ENCODE data around the gene RLF.
"Not testable (repeated sequence)": the region's sequence is repeated elsewhere in the genome, so short reads cannot be mapped to it uniquely, and the experiment has no call there.

The RLF gene

DNA sequence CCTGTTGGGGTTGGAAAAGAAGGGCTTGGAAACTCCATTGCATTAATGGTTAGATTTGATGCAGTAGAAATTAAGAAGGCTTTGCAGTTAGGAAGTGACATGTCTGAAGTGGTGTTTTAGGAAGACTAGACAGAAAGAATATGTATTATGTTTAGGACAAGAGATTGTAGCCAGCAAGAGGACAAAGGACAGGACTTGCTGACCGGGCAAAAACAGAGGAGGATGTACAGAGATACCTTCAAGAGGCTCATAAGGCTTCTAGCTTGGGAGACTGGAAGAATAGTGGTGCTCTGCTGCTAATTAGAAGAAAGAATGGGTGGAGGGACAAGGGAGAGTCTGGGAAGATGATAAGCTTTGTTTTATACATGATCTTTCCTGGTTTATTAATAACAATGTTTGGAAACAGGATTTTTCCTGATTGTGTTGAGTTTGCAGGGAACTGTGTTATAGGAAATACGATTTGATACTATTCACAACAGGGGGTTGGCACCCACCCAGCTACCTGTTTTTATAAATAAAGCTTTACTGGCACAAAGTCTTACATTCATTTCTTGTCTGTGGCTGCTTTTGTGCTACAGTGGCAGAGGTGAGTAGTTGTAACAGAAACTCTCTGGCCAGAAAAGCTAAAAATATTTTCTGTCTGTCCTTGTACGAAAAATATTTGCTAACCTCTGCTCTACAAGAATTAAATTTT, 49.5 kb downstream of the RLF start:
- POLR2A ChIA-PET (ENCODE audit: low non-redundant PET): no interaction called here
- CTCF ChIA-PET: interaction anchor here (0.6 kb wide), 1 partner anchor 50 kb away, joined by 3 read pairs; no protein-coding TSS in a partner anchor
- TF ChIP-seq, protein P1, sequence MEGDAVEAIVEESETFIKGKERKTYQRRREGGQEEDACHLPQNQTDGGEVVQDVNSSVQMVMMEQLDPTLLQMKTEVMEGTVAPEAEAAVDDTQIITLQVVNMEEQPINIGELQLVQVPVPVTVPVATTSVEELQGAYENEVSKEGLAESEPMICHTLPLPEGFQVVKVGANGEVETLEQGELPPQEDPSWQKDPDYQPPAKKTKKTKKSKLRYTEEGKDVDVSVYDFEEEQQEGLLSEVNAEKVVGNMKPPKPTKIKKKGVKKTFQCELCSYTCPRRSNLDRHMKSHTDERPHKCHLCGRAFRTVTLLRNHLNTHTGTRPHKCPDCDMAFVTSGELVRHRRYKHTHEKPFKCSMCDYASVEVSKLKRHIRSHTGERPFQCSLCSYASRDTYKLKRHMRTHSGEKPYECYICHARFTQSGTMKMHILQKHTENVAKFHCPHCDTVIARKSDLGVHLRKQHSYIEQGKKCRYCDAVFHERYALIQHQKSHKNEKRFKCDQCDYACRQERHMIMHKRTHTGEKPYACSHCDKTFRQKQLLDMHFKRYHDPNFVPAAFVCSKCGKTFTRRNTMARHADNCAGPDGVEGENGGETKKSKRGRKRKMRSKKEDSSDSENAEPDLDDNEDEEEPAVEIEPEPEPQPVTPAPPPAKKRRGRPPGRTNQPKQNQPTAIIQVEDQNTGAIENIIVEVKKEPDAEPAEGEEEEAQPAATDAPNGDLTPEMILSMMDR (conservative IDR thresholded peaks at IDR 0.05; ENCODE audit: low read depth): no peak
- no peak overlapping the region for H3K27ac ChIP-seq
- DNase-seq (ENCODE audit: low spot score): no peak

DNA sequence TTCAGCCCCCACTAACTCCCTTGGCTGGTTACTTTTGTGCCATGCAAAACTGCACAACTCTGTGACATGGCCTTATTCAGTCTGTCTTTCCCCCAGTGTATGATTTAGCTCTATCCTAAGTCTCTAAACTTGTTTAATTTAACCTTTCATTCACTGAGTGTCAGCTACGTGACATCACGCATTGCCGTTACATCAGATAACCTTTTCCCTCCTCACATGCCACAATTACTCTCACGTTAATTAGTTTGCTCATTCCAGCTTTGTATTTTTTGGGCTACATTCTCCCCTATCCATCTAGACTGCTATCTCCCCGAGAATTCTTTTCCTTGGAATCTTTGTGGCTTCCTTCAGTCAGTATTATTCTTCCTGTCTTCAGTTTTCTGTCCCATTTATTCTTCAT, 57.1 kb downstream of the RLF start:
- H3K27ac ChIP-seq: no peak overlapping the region

DNA sequence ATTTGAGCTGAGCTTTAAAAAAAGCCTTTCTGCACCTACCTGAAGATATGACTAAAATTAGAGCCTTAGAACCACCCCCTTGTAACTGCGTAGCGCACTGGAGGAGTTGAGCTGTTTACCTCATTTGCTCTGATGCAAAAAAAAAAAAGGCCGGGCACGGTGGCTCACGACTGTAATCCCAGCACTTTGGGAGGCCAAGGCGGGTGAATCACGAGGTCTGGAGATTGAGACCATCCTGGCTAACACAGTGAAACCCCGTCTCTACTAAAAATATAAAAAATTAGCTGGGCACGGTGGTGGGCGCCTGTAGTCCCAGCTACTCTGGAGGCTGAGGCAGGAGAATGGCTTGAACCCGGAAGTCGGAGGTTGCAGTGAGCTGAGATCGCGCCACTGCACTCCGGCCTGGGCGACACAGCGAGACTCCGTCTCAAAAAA, 60.3 kb downstream of the RLF start:
- CTCF ChIA-PET; POLR2A ChIA-PET (ENCODE audit: low non-redundant PET); DNase-seq (ENCODE audit: low spot score); H3K27ac ChIP-seq: not testable (repeated sequence)

More for the DNA sequence above, 57.1 kb downstream of the RLF start:
- CTCF ChIA-PET: no interaction called here
- DNase-seq (ENCODE audit: low spot score): no peak
- POLR2A ChIA-PET (ENCODE audit: low non-redundant PET): no interaction called here
- TF ChIP-seq, protein P1 (conservative IDR thresholded peaks at IDR 0.05; ENCODE audit: low read depth): no peak

DNA sequence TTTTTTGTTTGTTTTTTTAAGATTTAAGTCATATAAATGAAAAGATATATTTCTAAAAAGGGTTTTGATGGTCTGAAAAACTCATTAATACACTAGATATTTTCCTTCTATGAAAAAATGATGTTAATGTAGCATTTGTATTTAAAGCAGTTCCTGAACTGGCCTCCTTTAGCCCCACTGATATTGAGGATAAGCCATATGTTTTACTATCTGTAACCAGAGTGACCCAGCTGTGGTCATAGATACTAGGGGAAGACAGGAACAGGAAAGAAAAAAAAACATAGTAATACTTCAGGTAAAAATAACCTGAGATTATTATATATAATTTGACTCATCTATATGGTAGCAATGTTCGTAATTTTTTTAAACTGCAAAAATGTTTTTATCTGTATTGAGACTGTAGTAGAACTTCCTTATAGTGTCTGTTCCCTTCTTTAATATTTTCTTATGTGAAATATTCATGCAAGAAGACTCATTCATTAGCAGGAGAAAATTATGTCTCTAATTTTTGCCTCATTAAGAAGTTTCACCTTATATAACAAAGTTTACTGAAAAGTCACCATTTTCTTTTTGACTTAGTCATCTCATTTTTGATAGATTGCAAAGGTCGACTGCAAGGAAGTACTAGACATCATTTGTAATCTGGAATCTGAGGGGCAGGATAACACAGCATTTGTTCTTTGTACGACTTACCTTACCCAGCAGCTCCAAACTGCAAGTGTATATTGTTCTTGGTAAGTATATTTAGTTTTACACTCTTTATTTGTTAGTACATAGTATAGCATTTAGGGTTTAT, 61.0 kb downstream of the RLF start:
- H3K27ac ChIP-seq: no peak overlapping the region
- DNase-seq (ENCODE audit: low spot score): no peak
- CTCF ChIA-PET: no interaction called here
- POLR2A ChIA-PET (ENCODE audit: low non-redundant PET): no interaction called here
- TF ChIP-seq, protein P1 (conservative IDR thresholded peaks at IDR 0.05; ENCODE audit: low read depth): no peak

DNA sequence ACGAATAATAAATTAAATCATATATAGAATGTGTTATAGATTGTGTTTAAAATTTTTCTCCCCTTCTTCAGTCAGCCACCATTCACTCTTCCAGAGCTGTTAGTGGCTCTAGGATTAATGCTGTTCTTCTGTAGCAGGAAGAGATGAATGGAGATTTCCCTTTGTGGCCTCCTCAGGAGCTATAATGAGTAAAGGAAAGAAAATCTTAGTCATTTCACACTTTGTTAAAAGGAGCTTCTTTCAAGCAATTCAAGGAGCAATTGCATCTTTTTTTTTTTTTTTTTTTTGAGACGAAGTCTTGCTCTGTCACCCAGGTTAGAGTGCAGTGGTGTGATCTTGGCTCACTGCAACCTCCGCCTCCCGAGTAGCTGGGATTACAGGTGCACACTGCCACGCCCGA, 62.9 kb downstream of the RLF start:
- TF ChIP-seq, protein P1 (conservative IDR thresholded peaks at IDR 0.05; ENCODE audit: low read depth): no peak
- no peak overlapping the region for H3K27ac ChIP-seq
- CTCF ChIA-PET: interaction anchor here (1.1 kb wide), 1 partner anchor 10 kb away, joined by 3 read pairs; no protein-coding TSS in a partner anchor
- POLR2A ChIA-PET (ENCODE audit: low non-redundant PET): no interaction called here
- no peak for DNase-seq (ENCODE audit: low spot score)

DNA sequence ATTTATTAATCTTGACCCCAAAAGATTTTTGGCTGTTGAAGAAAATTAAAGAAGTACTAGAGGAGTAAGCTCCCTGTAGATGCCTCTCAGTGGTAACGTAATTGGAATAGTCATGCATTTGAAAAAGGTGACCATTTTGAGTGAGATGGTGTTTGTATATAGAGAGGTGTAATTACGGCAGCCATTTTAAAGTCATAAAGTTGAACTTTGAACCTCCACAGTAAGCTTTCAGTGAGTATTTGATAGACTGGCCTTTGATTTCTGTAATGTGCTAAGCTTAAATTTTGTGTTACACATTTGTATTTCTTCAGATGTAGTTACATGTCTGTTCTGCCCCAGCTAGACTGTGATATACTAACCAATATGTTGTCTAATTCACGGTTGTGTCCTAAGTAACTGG, 65.0 kb downstream of the RLF start:
- no peak for DNase-seq (ENCODE audit: low spot score)
- POLR2A ChIA-PET (ENCODE audit: low non-redundant PET): no interaction called here

More for the DNA sequence above, 65.0 kb downstream of the RLF start:
- H3K27ac ChIP-seq: no peak overlapping the region
- TF ChIP-seq, protein P1 (conservative IDR thresholded peaks at IDR 0.05; ENCODE audit: low read depth): no peak
- CTCF ChIA-PET: interaction anchor here (0.6 kb wide), 1 partner anchor 18 kb away, joined by 3 read pairs; no protein-coding TSS in a partner anchor

Data from RWPE1 (cell line).